ENCODE measurements around the gene XCL2. TPM values are rescaled to one million over a fixed set of nuclear protein-coding genes. Genes with fewer than 3 reads are reported as not detected.

The XCL2 gene
- total RNA-seq, 1 experiment from 2014 or later, result not detected

GRCh38 chr1:168555508-168556046 is 11.8 kb upstream of the XCL2 start:
- RAD21 ChIA-PET (ENCODE audit: low non-redundant PET in 1 of 2, low total read pairs in 2 of 2, uncharacterized antibody in 2 of 2, unreplicated experiment in 2 of 2), result no interaction called here
- no peaks in the 10 kb centered on the region for H3K9me3 ChIP-seq (ENCODE audit: control insufficient read depth in 1 of 2, insufficient read depth in 1 of 2, low read depth in 1 of 2, low read length in 2 of 2)
- no peaks in the 10 kb centered on the region for H3K4me1 ChIP-seq (ENCODE audit: control insufficient read depth in 1 of 2, insufficient read depth in 2 of 2, low read length in 2 of 2)
- no peaks in the 10 kb centered on the region for H3K79me2 ChIP-seq (ENCODE audit: insufficient read depth, low read length)
- TF ChIP-seq POLR2A (IDR thresholded peaks at IDR 0.05; ENCODE audit: borderline replicate concordance, extremely low read depth, insufficient read depth, insufficient read length) (no peak), JUND (IDR thresholded peaks at IDR 0.05) (no peak), ZNF274 (IDR thresholded peaks at IDR 0.05; ENCODE audit: low read depth, low read length) (no peak), SP1 (IDR thresholded peaks at IDR 0.05; ENCODE audit: low read depth) (no peak), YY1 (IDR thresholded peaks at IDR 0.05; ENCODE audit: extremely low read depth, insufficient replicate concordance, low read depth, low read length) (no peak), FOSL1 (IDR thresholded peaks at IDR 0.05; ENCODE audit: low read depth) (no peak), CTCF (IDR thresholded peaks at IDR 0.05 in 2 of 3, conservative IDR thresholded peaks at IDR 0.05 in 1 of 3; ENCODE audit: borderline replicate concordance in 1 of 3, insufficient read depth in 1 of 3, low read depth in 2 of 3, low read length in 2 of 3) (no peak), ATF3 (IDR thresholded peaks at IDR 0.05) (no peak), RAD21 (IDR thresholded peaks at IDR 0.05; ENCODE audit: low read depth) (no peak), MAX (IDR thresholded peaks at IDR 0.05) (no peak)
- BruUV-seq (replicated peaks), result no TSS peak
- H2AFZ ChIP-seq (ENCODE audit: low read depth, low read length, poor library complexity, severe bottlenecking), result no peak overlapping the region
- ATAC-seq (no peak), DNase-seq (ENCODE audit: low read depth, low spot score) (no peak)
- no peaks in the 10 kb centered on the region for H3K36me3 ChIP-seq (ENCODE audit: control insufficient read depth in 1 of 2, insufficient read depth in 2 of 2, low read length in 2 of 2)
- no peaks in the 10 kb centered on the region for H3K27me3 ChIP-seq (ENCODE audit: insufficient read depth, low read length)
- H3K9ac ChIP-seq (ENCODE audit: low read length), result no peak overlapping the region
- POLR2A ChIA-PET, result no interaction called here
- H3K4me2 ChIP-seq (ENCODE audit: low read length), result no peak overlapping the region
- CTCF ChIA-PET, result no interaction called here
- no peaks in the 10 kb centered on the region for H3K9me2 ChIP-seq (ENCODE audit: insufficient read depth)
- no peak overlapping the region for H3K27ac ChIP-seq (ENCODE audit: low read depth, low read length)
- no peaks in the 10 kb centered on the region for H4K20me1 ChIP-seq (ENCODE audit: insufficient read depth)
- no peak overlapping the region for H3K4me3 ChIP-seq (replicated peaks in 1 of 2; ENCODE audit: low read depth in 1 of 2, low read length in 2 of 2)
- intact Hi-C loops (cut with micrococcal nuclease), result no loop called here

All from HCT116 (cell line).